Upper lobe of left lung (tissue), 6 donors: ENCODE results near the gene THAP5. TPM values are rescaled to one million over a fixed set of nuclear protein-coding genes. Genes with fewer than 3 reads are reported as not detected.
"Not testable (repeated sequence)": the region's sequence is repeated elsewhere in the genome, so short reads cannot be mapped to it uniquely, and the experiment has no call there.

ENCODE experiments used
- ATAC-seq, 2 donors: fragments of 200-7000 bp; cut with Tn5 transposase; one replicate each; pipeline ENCODE4 v1.9.1; 2022; ENCODE audit warnings: mild to moderate bottlenecking in 2 of 2, moderate library complexity in 2 of 2; ENCODE audit not compliant: low FRiP score in 2 of 2
- DNase-seq, 2 donors: peaks; one replicate each; pipeline ENCODE4 v3.0.0-alpha.2; 2019 to 2020
- H3K27ac ChIP-seq, 4 donors: fragments of 200-600 bp; sonication (generic); one replicate each; pipeline ENCODE4 v1.5.1; 2016 to 2019
- H3K27me3 ChIP-seq, 4 donors: fragments of 200-600 bp; sonication (generic); one replicate each; pipeline ENCODE4 v1.5.1; 2017 to 2019
- H3K36me3 ChIP-seq, 4 donors: fragments of 200-600 bp; sonication (generic); one replicate each; pipeline ENCODE4 v1.5.1; 2016 to 2019
- H3K4me1 ChIP-seq, 4 donors: fragments of 200-600 bp; sonication (generic); one replicate each; pipeline ENCODE4 v1.5.1; 2018 to 2019
- H3K4me3 ChIP-seq, 4 donors: fragments of 200-600 bp; sonication (generic); one replicate each; pipeline ENCODE4 v1.5.1; 2017 to 2019; ENCODE audit warnings: mild to moderate bottlenecking in 2 of 4, moderate library complexity in 1 of 4
- H3K9me3 ChIP-seq, 4 donors: fragments of 200-600 bp; sonication (generic); one replicate each; pipeline ENCODE4 v1.5.1; 2018 to 2019
- CTCF ChIP-seq, 6 experiments: fragments of 450-650 bp in 4 of 6; fragments of 200-600 bp in 2 of 6; sonication (generic) in 2 of 6; IDR thresholded peaks; one replicate each; pipeline ENCODE4 v1.5.1; 2016 to 2019; ENCODE audit warnings: antibody characterized with exemption in 6 of 6
- EP300 ChIP-seq, 4 donors: sonication (generic); formaldehyde crosslinking; IDR thresholded peaks; one replicate each; pipeline ENCODE4 v1.5.1; 2017; ENCODE audit warnings: antibody characterized with exemption in 4 of 4, control low read depth in 2 of 4
- POLR2A ChIP-seq, 4 donors: fragments of 450-650 bp; IDR thresholded peaks; one replicate each; pipeline ENCODE4 v1.5.1; 2016 to 2017; ENCODE audit warnings: antibody characterized with exemption in 4 of 4, mild to moderate bottlenecking in 2 of 4
- POLR2AphosphoS5 ChIP-seq, 2 donors: sonication (generic); formaldehyde crosslinking; IDR thresholded peaks; one replicate each; pipeline ENCODE4 v1.5.1; 2017; ENCODE audit warnings: antibody characterized with exemption in 2 of 2
- WGBS, 2 donors: methylation state at CpG; one replicate each; pipeline ENCODE4 v1.1.5; 2017 to 2018; 5-methylcytosine and 5-hydroxymethylcytosine counted together
- total RNA-seq, 6 donors: library from RNA; depleted of rRNA in 4 of 6; stranded (reverse); fragments of >200 nt in 4 of 6; gene quantifications; one replicate each; pipeline versions ENCODE4 v1.1.0 to v1.2.1, GENCODE V29; 2016 to 2021
- donor health status: DM: no; HTN: no; CAD: no; lungs with moderate emphysema.
- donor health status: DM: no; HTN: yes; CAD: no; lungs with severe emphysema.

The THAP5 gene
- total RNA-seq, 6 donors from 2014 or later: 8.2 to 32.9 (median 19.8) TPM

DNA sequence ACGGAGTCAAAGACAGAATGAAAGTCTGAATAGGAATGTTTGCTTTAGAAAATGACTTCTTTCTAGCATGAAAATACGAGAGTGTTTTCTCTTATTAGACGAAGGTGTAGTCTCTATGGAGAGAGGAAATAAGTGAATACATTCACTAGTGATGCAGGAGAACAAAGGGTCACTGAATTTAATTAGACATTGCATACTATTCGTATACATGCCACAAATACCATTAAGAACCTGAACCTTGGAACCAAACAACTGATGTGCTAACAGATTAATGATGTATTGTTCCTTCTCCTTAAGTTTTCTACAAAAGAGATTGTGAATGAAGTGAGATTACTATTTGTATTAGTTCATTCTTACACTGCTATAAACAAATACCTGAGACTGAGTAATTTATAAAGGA, 10.3 kb downstream of the THAP5 start:
- Histone ChIP-seq H3K27me3 (no peaks in the 10 kb centered on the region), H3K4me1 (no peaks in the 10 kb centered on the region), H3K9me3 (peaks cover 0 to 16% (median 11%) of the 10 kb centered on the region in 4 donors), H3K27ac (no peak overlapping the region), H3K36me3 (peaks cover 0 to 13% (median under 1%) of the 10 kb centered on the region in 4 donors), H3K4me3 (no peak overlapping the region)
- ATAC-seq (no peak), DNase-seq (no peak)
- no peak for TF ChIP-seq POLR2AphosphoS5 (IDR thresholded peaks at IDR 0.05)
- TF ChIP-seq POLR2A (IDR thresholded peaks at IDR 0.05): no peak
- no peak for TF ChIP-seq EP300 (IDR thresholded peaks at IDR 0.05)
- no peak for TF ChIP-seq CTCF (IDR thresholded peaks at IDR 0.05)
- WGBS, 2 donors: 88 to 91% methylated on average over 4 of the region's 4 CpGs

DNA sequence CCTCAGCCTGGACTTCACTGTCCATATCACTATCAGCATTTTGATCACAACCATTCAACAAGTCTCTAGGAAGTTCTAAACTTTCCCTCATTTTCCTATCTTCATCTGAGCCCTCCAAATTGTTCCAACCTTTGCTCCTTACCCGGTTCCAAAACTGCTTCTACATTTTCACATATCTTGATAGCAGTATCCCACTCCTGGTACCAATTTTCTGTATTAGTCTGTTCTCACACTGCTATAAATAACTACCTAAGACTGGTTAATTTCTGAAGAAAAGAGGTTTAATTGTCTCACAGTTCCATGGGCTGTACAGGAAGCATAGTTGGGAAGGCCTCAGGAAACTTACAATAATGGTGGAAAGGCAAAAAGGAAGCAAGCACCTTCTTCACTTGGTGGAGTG, 11.9 kb downstream of the THAP5 start:
- WGBS, 2 donors: 93 to 100% methylated on average over 1 of the region's 1 CpG
- Histone ChIP-seq H3K36me3 (peaks cover 0 to 6% (median 0%) of the 10 kb centered on the region in 4 donors), H3K27me3 (no peaks in the 10 kb centered on the region), H3K4me3 (no peak overlapping the region), H3K9me3 (peaks cover 0 to 16% (median 11%) of the 10 kb centered on the region in 4 donors), H3K4me1 (no peaks in the 10 kb centered on the region), H3K27ac (no peak overlapping the region)
- no peak for TF ChIP-seq POLR2A (IDR thresholded peaks at IDR 0.05)
- no peak for TF ChIP-seq POLR2AphosphoS5 (IDR thresholded peaks at IDR 0.05)
- no peak for TF ChIP-seq EP300 (IDR thresholded peaks at IDR 0.05)
- DNase-seq: no peak
- ATAC-seq: no peak

- Histone ChIP-seq H3K9me3 (peaks cover 0 to 16% (median 11%) of the 10 kb centered on the region in 4 donors), H3K4me1 (no peaks in the 10 kb centered on the region), H3K36me3 (peaks cover 0 to 6% (median 0%) of the 10 kb centered on the region in 4 donors), H3K27me3 (no peaks in the 10 kb centered on the region), H3K27ac (no peak overlapping the region), H3K4me3 (no peak overlapping the region)
- 94 to 98% methylated on average over 3 of the region's 3 CpGs for WGBS, 2 donors
- DNase-seq (no peak), ATAC-seq (no peak)
- TF ChIP-seq CTCF (IDR thresholded peaks at IDR 0.05): no peak
- TF ChIP-seq POLR2A (IDR thresholded peaks at IDR 0.05): no peak
- no peak for TF ChIP-seq POLR2AphosphoS5 (IDR thresholded peaks at IDR 0.05)
- TF ChIP-seq EP300 (IDR thresholded peaks at IDR 0.05): no peak
These were observed 12.3 kb downstream of the THAP5 start for GRCh38 chr7:108557191-108557590.

DNA sequence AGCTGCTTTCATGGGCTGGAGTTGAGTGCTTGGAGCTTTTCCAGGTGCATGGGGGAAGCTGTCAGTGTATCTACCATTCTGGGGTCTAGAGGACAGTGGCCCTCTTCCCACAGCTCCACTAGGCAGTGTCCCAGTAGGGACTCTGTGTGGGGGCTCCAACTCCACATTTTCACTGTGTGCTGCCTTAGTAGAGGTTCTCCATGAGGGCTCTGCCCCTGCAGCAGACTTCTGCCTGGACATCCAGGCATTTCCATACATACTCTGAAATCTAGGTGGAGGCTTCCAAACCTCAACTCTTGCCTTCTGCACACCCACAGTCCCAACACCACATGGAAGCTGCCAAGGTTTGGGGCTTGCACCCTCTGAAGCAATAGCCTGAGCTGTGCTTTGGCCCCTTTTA, 12.8 kb downstream of the THAP5 start:
- ATAC-seq, DNase-seq, H3K36me3 ChIP-seq, H3K4me1 ChIP-seq, H3K4me3 ChIP-seq, H3K27me3 ChIP-seq, H3K27ac ChIP-seq: not testable (repeated sequence)
- H3K9me3 ChIP-seq: peaks cover 0 to 16% (median 11%) of the 10 kb centered on the region in 4 donors

DNA sequence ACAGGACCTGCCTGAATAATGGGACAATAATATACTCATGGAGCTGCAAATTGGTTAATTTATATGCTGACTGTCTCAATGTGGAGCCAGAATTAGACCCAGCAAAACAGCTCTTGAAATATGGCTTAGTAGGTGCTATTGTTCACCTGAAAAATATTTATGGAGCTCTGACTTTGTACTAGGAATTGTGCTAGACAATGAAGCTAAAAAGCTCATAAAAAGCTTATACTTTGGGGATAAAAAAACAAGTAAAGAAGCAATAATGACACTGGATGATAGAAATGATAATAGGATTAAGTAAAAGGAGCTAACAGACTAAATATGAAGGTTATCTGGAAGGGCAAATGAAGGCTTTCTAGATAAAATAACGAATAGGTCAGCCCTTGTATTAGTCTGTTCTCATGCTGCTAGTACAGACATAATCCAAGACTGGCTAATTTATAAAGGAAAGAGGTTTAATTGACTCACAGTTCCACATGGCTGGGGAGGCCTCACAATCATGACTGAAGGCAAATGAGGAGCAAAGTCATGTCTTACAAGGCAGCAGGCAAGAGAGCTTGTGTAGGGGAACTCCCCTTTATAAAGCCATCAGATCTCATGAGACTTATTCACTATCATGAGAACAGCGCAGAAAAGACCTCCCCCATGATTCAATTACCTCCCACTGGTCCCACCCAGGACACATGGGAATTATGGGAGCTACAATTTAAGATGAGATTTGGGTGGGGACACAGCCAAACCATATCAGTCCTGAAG, 21.2 kb downstream of the THAP5 start:
- H3K4me3 ChIP-seq, H3K27ac ChIP-seq, H3K27me3 ChIP-seq, H3K4me1 ChIP-seq, ATAC-seq, H3K36me3 ChIP-seq, H3K9me3 ChIP-seq, DNase-seq: not testable (repeated sequence)
- 85 to 87% methylated on average over 2 of the region's 2 CpGs for WGBS, 2 donors

- Histone ChIP-seq H3K4me1 (no peaks in the 10 kb centered on the region), H3K4me3 (no peak overlapping the region), H3K27ac (no peak overlapping the region), H3K36me3 (no peaks in the 10 kb centered on the region), H3K27me3 (no peaks in the 10 kb centered on the region), H3K9me3 (no peaks in the 10 kb centered on the region)
- 70 to 77% methylated on average over 2 of the region's 2 CpGs for WGBS, 2 donors
- DNase-seq (no peak), ATAC-seq (no peak)
- TF ChIP-seq POLR2A (IDR thresholded peaks at IDR 0.05): no peak
- no peak for TF ChIP-seq CTCF (IDR thresholded peaks at IDR 0.05)
- no peak for TF ChIP-seq POLR2AphosphoS5 (IDR thresholded peaks at IDR 0.05)
- TF ChIP-seq EP300 (IDR thresholded peaks at IDR 0.05): no peak
These were observed 28.0 kb downstream of the THAP5 start for GRCh38 chr7:108541478-108541877.

DNA sequence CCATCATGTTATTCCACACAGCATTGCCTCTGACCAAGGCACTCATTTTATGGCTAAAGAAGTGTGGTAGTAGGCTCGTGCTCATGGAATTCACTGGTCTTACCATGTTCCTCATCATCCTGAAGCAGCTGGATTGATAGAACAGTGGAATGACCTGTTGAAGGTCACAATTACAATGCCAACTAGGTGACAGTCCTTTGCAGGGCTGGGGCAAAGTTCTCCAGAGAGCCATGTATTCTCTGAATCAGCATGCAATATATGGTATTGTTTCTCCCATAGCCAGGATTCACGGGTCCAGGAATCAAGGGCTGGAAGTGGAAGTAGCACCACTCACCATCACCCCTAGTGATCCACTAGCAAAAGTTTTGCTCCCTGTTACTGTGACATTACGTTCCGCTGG, 30.8 kb downstream of the THAP5 start:
- ATAC-seq, DNase-seq, H3K27ac ChIP-seq, H3K27me3 ChIP-seq, H3K4me3 ChIP-seq, H3K4me1 ChIP-seq, H3K36me3 ChIP-seq, H3K9me3 ChIP-seq: not testable (repeated sequence)
- 83 to 95% methylated on average over 4 of the region's 4 CpGs for WGBS, 2 donors

- H3K27ac ChIP-seq, H3K36me3 ChIP-seq, H3K27me3 ChIP-seq, H3K9me3 ChIP-seq, ATAC-seq, DNase-seq, H3K4me1 ChIP-seq, H3K4me3 ChIP-seq: not testable (repeated sequence)
- WGBS, 2 donors: 41 to 57% methylated on average over 2 of the region's 2 CpGs
These were observed 31.3 kb downstream of the THAP5 start for GRCh38 chr7:108538236-108538635.
